DOHH2 (cell line): Measurements from ENCODE around the gene IL16.

Experiments
- CTCF ChIP-seq: fragments of 200-600 bp; sonication (generic); IDR thresholded peaks from one replicate; pipeline ENCODE4 v1.5.1; 2014; ENCODE audit warnings: antibody characterized with exemption, mild to moderate bottlenecking, low read depth, low read length; ENCODE audit not compliant: poor library complexity, severe bottlenecking
- EZH2phosphoT487 ChIP-seq: fragments of 200-600 bp; sonication (generic); IDR thresholded peaks from 2 replicates; pipeline ENCODE4 v1.6.1; 2017; ENCODE audit warnings: borderline replicate concordance, mild to moderate bottlenecking, antibody characterized with exemption, low read length, moderate library complexity, mixed read lengths

DNA sequence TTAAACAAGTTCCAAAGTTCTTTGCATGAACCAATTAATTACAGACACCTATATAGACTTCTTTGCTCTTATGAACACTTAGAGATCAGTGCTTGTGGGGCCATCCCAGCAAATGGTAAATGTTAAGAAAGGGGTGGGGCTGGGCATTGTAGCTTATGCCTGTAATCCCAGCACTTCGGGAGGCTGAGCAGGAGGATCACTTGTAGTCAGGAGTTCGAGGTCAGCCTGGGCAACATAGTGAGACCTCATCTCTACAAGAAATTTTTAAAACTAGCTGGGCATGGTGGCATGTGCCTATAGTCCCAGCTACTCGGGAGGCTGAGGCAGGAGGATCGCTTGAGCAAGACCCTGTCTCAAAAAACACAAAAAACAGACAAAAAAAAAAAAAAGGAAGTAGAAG lies 146.7 kb downstream of the IL16 start:
- no peak for TF ChIP-seq CTCF
- no peak for TF ChIP-seq EZH2phosphoT487
